ENCODE data around the gene ZNF860.

ZNF860 gene

DNA sequence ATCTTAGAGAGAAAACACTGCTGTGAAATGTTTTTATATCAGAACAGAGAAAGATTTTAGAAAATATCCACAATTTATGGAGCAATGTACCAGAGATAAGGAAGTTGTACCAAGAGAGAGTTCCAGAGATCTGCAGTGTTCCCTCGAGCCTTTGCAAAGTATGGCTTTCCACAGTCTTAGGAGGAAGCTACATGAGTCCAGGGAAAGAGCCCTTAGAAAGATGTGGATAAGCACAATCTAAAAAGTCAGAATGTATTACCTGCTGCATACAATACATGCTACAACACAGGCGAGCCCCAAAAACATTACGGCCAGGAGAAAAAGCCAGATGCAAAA is 56.4 kb downstream of the ZNF860 start:
- Histone ChIP-seq H3K9me3 (ENCODE audit: control insufficient read depth, low read length) (peaks cover 2% of the 10 kb centered on the region), H3K4me3 (ENCODE audit: insufficient read depth, low read depth, low read length) (no peak overlapping the region), H3K4me1 (ENCODE audit: control insufficient read depth, insufficient read depth, low read length) (no peaks in the 10 kb centered on the region), H3K27me3 (ENCODE audit: control insufficient read depth, insufficient read depth, low read length, poor library complexity, severe bottlenecking) (no peaks in the 10 kb centered on the region), H3K27ac (ENCODE audit: insufficient read depth, low read depth, low read length, poor library complexity, severe bottlenecking) (no peak overlapping the region), H3K36me3 (ENCODE audit: control insufficient read depth, insufficient read depth, low read length) (no peaks in the 10 kb centered on the region)
- 91 to 92% methylated on average over 3 of the region's 3 CpGs for WGBS, 2 experiments

GRCh38 chr3:32041316-32041715 is 59.8 kb downstream of the ZNF860 start:
- peaks cover 2% of the 10 kb centered on the region for H3K9me3 ChIP-seq (ENCODE audit: control insufficient read depth, low read length)
- no peak overlapping the region for H3K4me3 ChIP-seq (ENCODE audit: insufficient read depth, low read depth, low read length)
- no peaks in the 10 kb centered on the region for H3K27me3 ChIP-seq (ENCODE audit: control insufficient read depth, insufficient read depth, low read length, poor library complexity, severe bottlenecking)
- no peak overlapping the region for H3K27ac ChIP-seq (ENCODE audit: insufficient read depth, low read depth, low read length, poor library complexity, severe bottlenecking)
- 91 to 93% methylated on average over 4 of the region's 4 CpGs for WGBS, 2 experiments
- no peaks in the 10 kb centered on the region for H3K36me3 ChIP-seq (ENCODE audit: control insufficient read depth, insufficient read depth, low read length)
- peaks cover 4% of the 10 kb centered on the region for H3K4me1 ChIP-seq (ENCODE audit: control insufficient read depth, insufficient read depth, low read length)

Measured in ectodermal cell (in vitro differentiated cells).